Fibroblast of skin of right biceps (primary cell): Measurements from ENCODE around the gene MTFMT.
A peak's percentile ranks its signal among the peaks of the same experiment; 100 is the strongest.
"Not testable (repeated sequence)": the region's sequence is repeated elsewhere in the genome, so short reads cannot be mapped to it uniquely, and the experiment has no call there.

Experiments
- DNase-seq: peaks from one replicate; pipeline ENCODE4 v3.0.0-alpha.2; 2013

MTFMT gene

GRCh38 chr15:65034719-65035118, 5.3 kb upstream of the MTFMT start:
- DNase-seq = no peak

DNA sequence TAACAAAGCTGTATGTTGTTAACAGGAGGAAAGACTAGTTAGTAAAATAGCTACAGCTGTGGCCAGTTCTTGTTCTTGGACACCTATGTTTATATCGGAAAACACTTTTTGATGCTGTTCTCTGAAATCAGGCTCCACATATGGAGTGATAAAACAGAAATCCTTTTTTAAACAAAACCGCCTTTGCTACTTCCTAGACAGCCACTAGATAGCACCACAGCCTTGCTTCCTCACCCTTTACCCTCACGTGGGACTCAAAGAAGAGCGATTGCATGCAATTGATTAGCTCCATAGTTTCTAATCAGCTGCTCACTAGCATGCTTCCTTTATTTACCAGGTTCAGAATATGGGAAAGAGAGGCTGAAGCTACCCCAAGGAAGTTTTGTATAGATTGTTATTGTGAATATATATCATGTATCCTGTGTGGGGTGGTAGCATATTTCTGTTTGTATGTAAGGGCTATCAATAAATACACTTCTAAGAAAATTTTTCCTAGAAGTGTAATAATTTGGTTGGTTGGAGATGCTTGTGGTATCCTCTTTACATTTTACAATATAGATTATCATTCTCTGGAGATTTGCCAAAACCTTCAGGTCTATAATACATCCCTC, 4.3 kb upstream of the MTFMT start:
- DNase-seq = peak; percentile 39

DNA sequence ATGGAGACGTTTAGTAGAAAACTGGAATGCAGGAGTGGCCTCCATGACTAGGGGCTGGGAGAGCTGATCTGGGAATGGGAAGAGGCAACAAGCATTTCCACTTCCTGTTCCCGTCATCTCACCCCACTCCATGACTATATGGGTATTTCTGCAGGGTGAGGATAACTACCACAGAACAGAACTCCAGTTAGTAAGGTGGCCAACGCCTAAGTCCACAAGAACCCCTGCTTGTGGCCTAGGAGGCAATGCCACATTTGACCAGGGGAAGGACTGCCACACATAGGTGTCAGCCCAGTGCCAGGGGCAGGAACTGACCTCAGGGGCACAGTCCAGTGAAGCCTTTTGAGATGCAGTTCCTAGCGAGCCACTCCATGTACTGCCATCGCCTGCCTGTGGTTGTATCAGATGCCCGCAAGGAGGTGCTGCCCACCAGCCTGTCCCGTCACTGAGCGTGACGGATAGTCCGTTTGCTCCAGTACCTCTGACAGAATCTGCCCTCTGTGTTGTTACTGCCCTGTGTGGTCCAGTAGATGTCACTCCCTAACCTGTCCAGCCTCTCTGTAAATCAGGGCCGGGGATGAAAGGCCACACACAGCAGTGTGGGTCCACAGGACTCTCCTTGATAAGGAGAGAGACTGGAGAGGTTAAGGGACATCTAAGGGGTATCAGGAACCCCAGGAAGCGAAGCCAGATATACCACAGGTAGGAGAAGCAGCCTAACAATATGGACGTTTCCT, 3.5 kb upstream of the MTFMT start:
- DNase-seq = peak; percentile 58

DNA sequence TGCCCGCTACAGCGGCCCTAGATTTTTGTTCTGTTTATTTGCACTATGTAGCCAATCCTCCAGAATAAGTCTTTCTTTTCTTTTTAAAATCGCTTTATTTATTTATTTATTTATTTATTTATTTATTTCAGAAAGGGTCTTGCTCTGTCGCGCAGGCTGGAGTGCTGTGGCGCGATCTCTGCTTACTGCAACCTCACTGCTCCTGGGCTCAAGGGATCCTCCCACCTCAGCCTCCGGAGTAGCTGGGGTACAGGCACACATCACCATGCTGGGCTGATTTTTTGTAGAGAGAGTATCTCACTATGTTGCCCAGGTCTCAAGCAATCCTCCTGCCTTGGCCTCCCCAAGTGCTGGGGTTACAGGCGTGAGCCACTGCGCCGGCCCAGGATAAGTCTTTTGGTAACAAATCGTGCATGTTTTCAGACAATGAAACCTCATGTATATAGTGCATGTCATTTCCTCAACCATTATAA, 333 bp upstream of the MTFMT start:
- no peak for DNase-seq

DNA sequence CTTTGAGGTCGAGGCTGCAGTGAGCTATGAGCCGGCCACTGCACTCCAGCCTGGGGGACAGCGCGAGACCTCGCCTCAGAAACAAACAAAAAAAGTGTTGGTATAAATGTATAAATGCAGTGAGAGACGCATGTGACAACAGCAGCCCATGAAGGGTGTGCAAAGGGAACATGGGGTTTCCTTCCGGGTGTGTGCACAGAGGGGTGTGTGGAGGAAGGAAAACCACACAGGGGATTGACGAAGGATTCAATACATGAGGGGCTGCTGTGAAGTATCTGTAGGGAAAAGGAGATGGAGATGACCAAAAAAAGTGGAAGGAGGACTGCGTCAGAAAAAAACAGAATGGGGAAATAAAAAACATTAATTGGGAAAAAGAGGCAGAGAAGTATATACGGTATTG, 1.1 kb downstream of the MTFMT start:
- DNase-seq = no peak

DNA sequence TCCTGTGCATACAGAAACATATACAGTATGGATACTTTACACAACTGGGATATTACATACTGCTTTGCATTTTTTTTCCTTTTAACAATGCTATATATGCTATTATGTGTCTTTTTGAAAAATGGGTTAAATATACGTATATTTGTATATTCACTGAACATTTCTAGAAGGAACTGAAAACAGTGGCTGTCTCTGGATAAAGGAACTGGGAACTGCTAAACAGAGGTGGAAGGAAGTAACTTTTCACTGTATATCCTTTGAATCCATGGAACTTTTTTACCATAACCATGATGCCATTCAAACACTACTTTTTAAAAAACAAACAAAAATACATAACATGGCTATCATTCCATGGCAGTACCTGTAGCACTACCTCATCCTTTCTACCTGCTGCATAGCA, 1.8 kb downstream of the MTFMT start:
- no peak for DNase-seq

- DNase-seq = no peak
These were observed 2.7 kb downstream of the MTFMT start for GRCh38 chr15:65026756-65027155.

- DNase-seq = no peak
These were observed 8.0 kb downstream of the MTFMT start for GRCh38 chr15:65021488-65021887.

DNA sequence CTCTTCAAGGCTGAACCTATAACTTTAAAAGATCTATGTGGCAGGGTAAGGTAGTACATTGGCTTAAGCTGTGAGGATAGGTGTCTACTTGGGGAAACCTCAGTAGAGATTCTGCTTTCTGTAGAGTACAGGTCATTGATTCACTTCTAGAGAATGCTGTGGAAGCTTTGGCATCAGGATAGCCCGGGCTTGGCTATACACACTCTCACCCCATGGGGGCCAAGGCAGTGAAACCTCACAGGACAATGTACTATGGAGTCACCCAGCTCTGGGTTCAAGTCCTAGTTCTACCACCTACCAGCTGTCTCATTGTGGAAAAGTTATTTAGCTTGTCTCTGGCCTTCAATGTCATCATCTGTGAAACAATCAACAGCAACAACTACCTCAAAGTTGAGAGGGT, 9.0 kb downstream of the MTFMT start:
- no peak for DNase-seq

- DNase-seq = not testable (repeated sequence)
These were observed 18.2 kb downstream of the MTFMT start for GRCh38 chr15:65011198-65011597.

DNA sequence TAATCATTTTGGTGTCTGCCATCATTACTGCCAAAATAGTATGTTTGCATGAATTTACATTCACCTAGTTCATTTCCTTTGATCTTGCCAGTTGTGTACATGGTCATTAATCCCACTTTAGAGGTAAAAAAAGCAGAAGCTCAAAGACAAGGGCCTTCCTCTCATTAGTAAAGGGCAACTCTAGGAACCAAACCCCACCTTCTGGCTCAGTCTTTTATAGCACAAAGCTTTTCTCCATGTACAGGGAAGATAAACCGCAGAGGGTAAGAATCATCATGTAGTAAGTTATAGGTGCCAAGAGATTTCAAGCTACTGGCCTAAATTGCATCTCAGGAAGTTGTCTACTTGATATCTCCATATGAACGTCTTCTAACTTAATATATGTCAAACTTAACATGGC, 20.5 kb downstream of the MTFMT start:
- no peak for DNase-seq

GRCh38 chr15:65006876-65007275, 22.6 kb downstream of the MTFMT start:
- DNase-seq = no peak

GRCh38 chr15:65004993-65005392, 24.4 kb downstream of the MTFMT start:
- DNase-seq = no peak

- DNase-seq = no peak
These were observed 31.6 kb downstream of the MTFMT start for GRCh38 chr15:64997745-64998375.

DNA sequence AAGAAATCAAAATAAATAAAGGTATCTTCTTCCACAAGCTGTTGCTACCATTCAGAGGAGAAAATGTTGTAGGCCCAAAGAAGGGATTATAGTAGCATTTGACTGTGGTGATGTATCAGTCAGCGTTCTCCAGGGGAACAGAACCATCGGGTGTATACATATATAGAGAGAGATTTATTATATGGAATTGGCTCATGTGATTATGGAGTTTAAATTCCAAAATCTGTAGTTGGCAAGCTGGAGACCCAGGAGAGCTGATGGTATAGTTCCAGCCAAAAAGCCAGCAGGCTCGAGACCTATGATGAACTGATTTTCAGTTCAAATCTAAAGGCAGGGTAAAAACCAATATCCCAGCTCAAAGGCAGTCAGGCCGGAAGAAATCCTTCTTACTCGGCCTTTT, 32.4 kb downstream of the MTFMT start:
- DNase-seq = no peak

DNA sequence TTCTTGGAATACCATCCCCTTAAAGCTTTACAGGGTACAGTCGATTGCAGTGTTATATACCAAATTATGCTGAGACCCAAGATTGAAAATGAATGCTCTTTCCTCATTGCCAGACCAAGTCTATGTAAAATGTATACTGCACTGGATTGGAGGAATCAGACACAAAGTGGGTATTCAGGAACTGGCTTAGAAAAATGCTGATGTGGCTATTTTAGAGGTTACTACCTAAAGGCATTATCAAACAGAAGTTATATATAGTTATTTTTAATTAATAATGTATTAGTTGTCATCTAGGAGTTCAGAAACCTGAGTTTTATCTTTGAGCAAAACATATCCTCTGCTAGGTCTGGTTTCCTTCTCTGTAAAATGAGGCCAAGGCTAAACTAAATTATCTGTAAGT, 36.1 kb downstream of the MTFMT start:
- no peak for DNase-seq

DNA sequence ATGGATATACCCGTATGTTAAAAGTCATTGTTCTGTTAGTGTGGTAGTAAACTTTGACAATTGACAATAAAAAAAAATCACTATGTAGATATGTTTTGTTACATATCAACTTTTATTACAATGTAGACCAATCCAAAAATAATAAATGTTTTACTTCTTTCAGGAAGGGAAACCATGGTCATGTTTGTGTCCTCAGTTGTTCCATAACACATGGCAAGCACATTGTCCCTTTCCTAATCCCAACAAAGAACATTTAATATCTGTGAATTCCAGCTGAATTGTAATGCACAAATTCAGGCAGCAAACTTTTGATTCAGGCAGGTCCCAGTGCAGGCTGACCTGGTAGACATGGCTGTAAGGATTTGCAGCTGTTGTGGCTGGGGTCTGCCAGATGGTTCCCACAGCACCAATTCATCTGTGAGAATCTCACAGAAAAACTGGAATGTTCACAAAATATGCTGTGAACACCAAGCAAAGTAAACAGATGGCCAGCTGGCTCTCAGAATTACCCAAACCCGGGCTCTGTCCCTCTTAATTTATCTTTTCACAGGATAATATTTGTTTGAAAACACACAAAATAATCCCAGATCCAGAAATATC, 37.8 kb downstream of the MTFMT start:
- DNase-seq = no peak

DNA sequence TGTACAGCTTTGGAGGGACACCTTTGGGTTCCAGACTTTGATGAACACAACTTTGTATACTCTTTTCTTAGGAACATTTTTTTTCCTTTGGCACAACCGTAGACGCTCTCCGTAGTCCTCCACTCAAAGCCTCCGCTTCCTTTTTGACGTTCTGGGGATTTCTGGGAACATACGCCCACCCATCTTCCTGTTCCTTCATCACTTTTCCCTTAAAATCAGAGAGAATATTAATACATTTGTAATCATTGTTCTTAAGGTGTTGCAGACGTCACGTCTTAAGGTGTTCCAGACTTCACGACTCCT, 39.3 kb downstream of the MTFMT start:
- no peak for DNase-seq

DNA sequence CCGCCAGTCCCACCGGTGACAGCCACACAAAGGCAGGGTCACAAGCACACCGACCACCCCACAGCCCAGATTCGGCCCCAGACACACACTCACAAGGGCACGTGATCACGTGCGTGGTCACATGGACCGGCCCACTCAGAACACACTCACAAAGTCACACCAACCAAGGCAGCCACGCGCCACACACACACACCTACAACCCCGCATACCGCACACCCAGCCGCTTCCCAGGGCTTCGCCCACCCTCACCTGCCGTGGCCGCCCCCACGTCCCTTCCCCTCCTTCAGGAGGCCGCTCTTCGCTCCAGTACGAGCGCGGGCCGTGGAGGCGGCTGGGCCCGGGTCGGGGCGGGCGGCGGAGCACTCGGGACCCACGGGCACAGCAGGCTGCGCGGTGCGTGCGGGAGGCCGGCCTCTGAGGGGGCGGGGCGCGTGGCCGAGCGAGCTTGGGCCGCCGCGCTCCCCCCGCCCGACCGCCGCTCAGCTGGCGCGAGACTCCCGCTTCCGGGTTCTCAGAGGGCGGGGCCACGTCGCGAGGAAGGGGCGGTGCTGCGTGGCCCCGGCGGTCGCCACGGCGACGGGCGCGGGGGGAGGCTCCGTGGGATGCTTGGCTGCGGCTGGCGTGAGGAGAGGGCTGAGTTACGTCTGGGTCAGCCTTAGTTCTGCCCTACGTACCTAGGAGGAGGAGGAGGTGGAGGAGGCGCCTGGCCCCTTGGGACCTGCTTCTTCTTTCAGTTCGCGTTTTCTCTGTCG, 39.8 kb downstream of the MTFMT start, which contains the start of gene SPG21:
Gene SPG21, minus strand, starts transcription at position 499 of the 752 bp plus-strand sequence. CDS start 6,345 bp downstream, outside the sequence.
- peak; percentile 93 for DNase-seq

DNA sequence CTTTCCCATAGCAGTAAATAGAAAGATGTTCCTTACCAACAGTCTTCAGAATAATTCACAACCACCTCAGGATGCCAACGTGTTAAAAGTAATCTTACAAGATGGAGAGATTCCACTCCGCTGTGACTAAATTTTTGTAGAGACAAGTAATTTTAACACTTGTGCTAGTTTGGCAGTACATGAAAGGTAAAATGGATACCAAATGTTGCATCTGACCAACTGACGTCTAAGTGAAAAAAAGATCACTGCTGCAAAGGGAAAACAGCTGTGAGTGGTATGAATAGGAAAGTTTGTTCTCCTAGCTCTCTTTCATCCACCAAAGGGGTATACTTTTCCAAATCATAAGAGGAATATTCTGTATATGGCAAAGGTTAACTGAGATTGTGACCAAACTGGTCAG, 42.3 kb downstream of the MTFMT start:
- DNase-seq = no peak

DNA sequence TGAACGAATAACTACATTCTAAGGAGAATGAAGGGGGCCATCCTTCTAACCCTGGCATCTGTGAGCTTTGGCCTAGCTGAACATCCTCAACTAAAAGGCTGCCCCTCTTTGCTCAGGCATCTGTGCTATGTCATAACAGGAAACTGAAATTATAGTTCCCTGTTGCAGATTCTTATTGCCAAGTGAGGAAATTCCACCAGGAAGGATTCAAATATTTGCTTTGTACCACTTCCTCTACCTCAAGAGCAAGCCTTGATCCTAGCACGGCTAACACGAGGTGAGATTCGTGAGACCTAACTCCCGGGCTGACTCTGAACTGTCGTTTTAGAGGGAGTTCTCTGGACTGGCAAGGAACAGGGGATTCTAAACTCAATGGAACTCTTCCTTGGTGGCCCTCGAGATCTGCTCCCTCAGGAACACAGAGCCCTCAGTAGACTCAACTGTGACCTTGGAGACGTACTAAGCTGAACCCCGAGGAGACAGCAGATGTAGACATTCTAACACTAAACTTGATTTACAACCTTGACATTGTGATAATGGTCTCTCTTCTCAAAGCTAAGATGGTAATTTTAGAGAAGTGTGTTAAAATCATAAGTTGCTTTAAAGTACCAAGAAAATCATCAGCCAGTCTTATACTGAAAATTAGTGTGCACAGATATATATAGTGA, 43.9 kb downstream of the MTFMT start:
- peak; percentile 50 for DNase-seq

GRCh38 chr15:64982472-64982871, 47.0 kb downstream of the MTFMT start:
- peak; percentile 42 for DNase-seq
